ENCODE data around the gene WNT5B. TPM values are rescaled to one million over a fixed set of nuclear protein-coding genes. Genes with fewer than 3 reads are reported as not detected.
A peak's percentile ranks its signal among the peaks of the same experiment; 100 is the strongest.

The WNT5B gene
- total RNA-seq, 1 donor, result 78.2 TPM

GRCh38 chr12:1634590-1635191 lies 5.7 kb downstream of the WNT5B start:
- peak; percentile 88 for TF ChIP-seq CTCF (IDR thresholded peaks at IDR 0.05; ENCODE audit: insufficient read depth, low read depth, low read length)
- DNase-seq (ENCODE audit: low read depth), result peak; percentile 68
- H3K4me3 ChIP-seq (ENCODE audit: low read depth, low read length), result no peak overlapping the region

GRCh38 chr12:1635301-1636095 lies 6.5 kb downstream of the WNT5B start:
- no peak for TF ChIP-seq CTCF (IDR thresholded peaks at IDR 0.05; ENCODE audit: insufficient read depth, low read depth, low read length)
- no peak overlapping the region for H3K4me3 ChIP-seq (ENCODE audit: low read depth, low read length)
- DNase-seq (ENCODE audit: low read depth), result no peak

GRCh38 chr12:1638203-1638602 lies 9.2 kb downstream of the WNT5B start:
- no peak for TF ChIP-seq CTCF (IDR thresholded peaks at IDR 0.05; ENCODE audit: insufficient read depth, low read depth, low read length)
- no peak overlapping the region for H3K4me3 ChIP-seq (ENCODE audit: low read depth, low read length)
- no peak for DNase-seq (ENCODE audit: low read depth)

GRCh38 chr12:1639538-1639937 lies 10.5 kb downstream of the WNT5B start:
- no peak overlapping the region for H3K4me3 ChIP-seq (ENCODE audit: low read depth, low read length)
- no peak for DNase-seq (ENCODE audit: low read depth)
- TF ChIP-seq CTCF (IDR thresholded peaks at IDR 0.05; ENCODE audit: insufficient read depth, low read depth, low read length), result no peak

- H3K4me3 ChIP-seq (ENCODE audit: low read depth, low read length), result no peak overlapping the region
- TF ChIP-seq CTCF (IDR thresholded peaks at IDR 0.05; ENCODE audit: insufficient read depth, low read depth, low read length), result no peak
- DNase-seq (ENCODE audit: low read depth), result no peak
These were observed 11.6 kb downstream of the WNT5B start for GRCh38 chr12:1640328-1641234.

- TF ChIP-seq CTCF (IDR thresholded peaks at IDR 0.05; ENCODE audit: insufficient read depth, low read depth, low read length), result no peak
- no peak overlapping the region for H3K4me3 ChIP-seq (ENCODE audit: low read depth, low read length)
- no peak for DNase-seq (ENCODE audit: low read depth)
These were observed 13.5 kb downstream of the WNT5B start for GRCh38 chr12:1642513-1642912.
